ENCODE measurements around the gene LIMS1. TPM values are rescaled to one million over a fixed set of nuclear protein-coding genes. Genes with fewer than 3 reads are reported as not detected.
"Not testable (repeated sequence)": the region's sequence is repeated elsewhere in the genome, so short reads cannot be mapped to it uniquely, and the experiment has no call there.

LIMS1 gene
- polyA plus RNA-seq (2014; cell fraction: cytosol; rRNA removed): 16.6 and 26.5 TPM in 2 replicates
- polyA plus RNA-seq (2014; cell fraction: nucleus; rRNA removed): 2.9 and 3.7 TPM in 2 replicates

- DNase-seq (ENCODE audit: low spot score): peak; percentile 91
These were observed at the start of gene LIMS1 for GRCh38 chr2:108533832-108534583. Gene LIMS1 (plus strand): TSS chr2:108534470. CDS start chr2:108534563, 93 bp downstream.

- no peak for DNase-seq (ENCODE audit: low spot score)
These were observed 49.0 kb upstream of the LIMS1 start for GRCh38 chr2:108485253-108485652.

- DNase-seq (ENCODE audit: low spot score): no peak
These were observed 43.7 kb upstream of the LIMS1 start for GRCh38 chr2:108490506-108491122.

GRCh38 chr2:108491848-108492247 is 42.4 kb upstream of the LIMS1 start:
- no peak for DNase-seq (ENCODE audit: low spot score)

GRCh38 chr2:108492364-108492763 is 41.9 kb upstream of the LIMS1 start:
- DNase-seq (ENCODE audit: low spot score): no peak

- not testable (repeated sequence) for DNase-seq (ENCODE audit: low spot score)
These were observed 38.1 kb upstream of the LIMS1 start for GRCh38 chr2:108496167-108496566.

- DNase-seq (ENCODE audit: low spot score): not testable (repeated sequence)
These were observed 26.6 kb upstream of the LIMS1 start for GRCh38 chr2:108507620-108508019.

GRCh38 chr2:108512431-108512830 is 21.8 kb upstream of the LIMS1 start:
- DNase-seq (ENCODE audit: low spot score): not testable (repeated sequence)

- DNase-seq (ENCODE audit: low spot score): not testable (repeated sequence)
These were observed 19.8 kb upstream of the LIMS1 start for GRCh38 chr2:108514478-108514877.

GRCh38 chr2:108524688-108525087 is 9.6 kb upstream of the LIMS1 start:
- not testable (repeated sequence) for DNase-seq (ENCODE audit: low spot score)

- DNase-seq (ENCODE audit: low spot score): not testable (repeated sequence)
These were observed 9.0 kb upstream of the LIMS1 start for GRCh38 chr2:108525258-108525657.

- DNase-seq (ENCODE audit: low spot score): no peak
These were observed 2.6 kb upstream of the LIMS1 start for GRCh38 chr2:108531674-108532055.

- DNase-seq (ENCODE audit: low spot score): peak; percentile 58
These were observed 500 bp downstream of the LIMS1 start for GRCh38 chr2:108534584-108535356.

GRCh38 chr2:108535357-108535631 is 1.0 kb downstream of the LIMS1 start:
- no peak for DNase-seq (ENCODE audit: low spot score)

GRCh38 chr2:108536133-108536780 is 2.0 kb downstream of the LIMS1 start:
- DNase-seq (ENCODE audit: low spot score): no peak

- DNase-seq (ENCODE audit: low spot score): no peak
These were observed 2.6 kb downstream of the LIMS1 start for GRCh38 chr2:108536911-108537310.

GRCh38 chr2:108538000-108538625 is 3.8 kb downstream of the LIMS1 start:
- DNase-seq (ENCODE audit: low spot score): no peak

GRCh38 chr2:108541451-108541850 is 7.2 kb downstream of the LIMS1 start:
- no peak for DNase-seq (ENCODE audit: low spot score)

- DNase-seq (ENCODE audit: low spot score): no peak
These were observed 7.8 kb downstream of the LIMS1 start for GRCh38 chr2:108542071-108542470.

- DNase-seq (ENCODE audit: low spot score): no peak
These were observed 13.3 kb downstream of the LIMS1 start for GRCh38 chr2:108547606-108548005.

GRCh38 chr2:108548208-108549003 is 14.1 kb downstream of the LIMS1 start:
- no peak for DNase-seq (ENCODE audit: low spot score)
